ENCODE measurements around the gene SH3GLB1. TPM values are rescaled to one million over a fixed set of nuclear protein-coding genes. Genes with fewer than 3 reads are reported as not detected.

The SH3GLB1 gene
- total and polyA plus RNA-seq, 2 donors (not counting 1 experiment from before 2014, with no cell fraction given), result 13.2 to 57.3 TPM

Other genes starting within 250 kb of the SH3GLB1 start
- gene CLCA1, start 235.6 kb upstream of the SH3GLB1 start, total RNA-seq, result not detected in 2 replicates
- gene CLCA1, start 235.6 kb upstream of the SH3GLB1 start, polyA plus RNA-seq, result not detected in 2 replicates
- gene CLCA4, start 157.5 kb upstream of the SH3GLB1 start, total RNA-seq, result not detected in 2 replicates
- gene CLCA4, start 157.5 kb upstream of the SH3GLB1 start, polyA plus RNA-seq, result not detected in 2 replicates
- gene SELENOF, start 209.6 kb downstream of the SH3GLB1 start, total RNA-seq, result 178 and 185 TPM in 2 replicates
- gene SELENOF, start 209.6 kb downstream of the SH3GLB1 start, polyA plus RNA-seq, result 112 and 113 TPM in 2 replicates
- 16.9 and 17.1 TPM in 2 replicates for gene HS2ST1, start 210.1 kb downstream of the SH3GLB1 start, total RNA-seq
- 3.0 and 4.6 TPM in 2 replicates for gene HS2ST1, start 210.1 kb downstream of the SH3GLB1 start, polyA plus RNA-seq